Dermis microvascular lymphatic vessel endothelial cell (primary cell): ENCODE measurements around the gene PRDM16. TPM values are rescaled to one million over a fixed set of nuclear protein-coding genes. Genes with fewer than 3 reads are reported as not detected.
"Not testable (repeated sequence)": the region's sequence is repeated elsewhere in the genome, so short reads cannot be mapped to it uniquely, and the experiment has no call there.

Experiments
- DNase-seq, 2 donors: peaks; one replicate each; pipeline versions ENCODE4 v3.0.0 to v3.0.0-alpha.2; 2010; ENCODE audit warnings: low read depth in 2 of 2
- total RNA-seq: library from RNA; depleted of rRNA; stranded (reverse); fragments of >200 nt; gene quantifications from 2 replicates; pipeline ENCODE4 v1.2.1, GENCODE V29; 2014

The PRDM16 gene
- total RNA-seq, 1 donor from 2014 or later: not detected

DNA sequence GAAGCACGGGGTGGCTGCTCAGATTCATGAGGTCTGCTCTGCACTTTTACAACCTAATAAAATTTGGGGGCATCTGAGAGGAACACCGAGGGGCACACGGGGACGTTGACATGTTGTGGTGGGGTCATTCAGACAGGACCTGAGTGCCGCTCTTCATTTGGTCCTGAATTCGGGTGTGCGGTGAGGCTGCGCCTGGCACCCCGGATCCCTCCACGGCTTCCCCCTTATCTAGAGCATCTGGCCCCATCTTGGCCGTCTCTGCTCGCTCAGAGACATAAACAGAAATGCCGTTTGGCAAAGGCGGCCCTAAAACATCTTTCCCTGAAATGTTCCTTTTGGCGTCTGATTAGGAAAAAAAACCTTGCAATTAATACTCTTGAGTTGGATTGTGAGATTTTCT lies 157.2 kb downstream of the PRDM16 start:
- DNase-seq: no peak

DNA sequence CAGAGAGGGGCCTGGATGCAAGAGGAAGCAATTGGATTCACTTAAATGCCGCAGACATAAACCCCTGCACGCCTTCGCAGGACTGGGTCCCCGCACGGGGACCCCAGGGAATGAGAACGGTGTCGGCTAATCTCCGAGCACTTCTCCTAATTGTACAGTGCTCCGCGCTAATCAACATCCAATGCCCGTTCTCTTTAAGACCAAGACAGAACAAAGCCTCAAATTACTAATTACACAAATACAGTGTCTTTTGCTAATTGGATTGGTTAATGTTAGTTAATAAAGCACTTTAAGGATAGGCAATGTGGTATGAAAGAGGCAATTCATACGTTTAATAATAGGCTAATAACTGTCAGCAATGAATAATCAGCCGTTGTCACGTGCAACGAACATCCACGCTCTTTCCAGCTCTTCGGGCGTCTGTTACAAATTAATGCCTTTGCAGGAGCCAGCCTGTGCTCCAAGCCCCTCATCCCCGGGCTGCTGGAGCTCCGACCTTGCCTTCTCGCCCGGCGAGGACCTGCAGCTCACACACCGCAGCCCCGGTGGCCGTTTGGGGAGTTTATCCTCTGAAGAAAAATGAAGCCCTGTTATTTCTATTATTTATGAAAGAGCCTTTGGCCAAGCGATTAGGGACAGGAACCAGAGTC lies 157.8 kb downstream of the PRDM16 start:
- no peak for DNase-seq

- DNase-seq: no peak
These were observed 158.3 kb downstream of the PRDM16 start for GRCh38 chr1:3227351-3227704.

DNA sequence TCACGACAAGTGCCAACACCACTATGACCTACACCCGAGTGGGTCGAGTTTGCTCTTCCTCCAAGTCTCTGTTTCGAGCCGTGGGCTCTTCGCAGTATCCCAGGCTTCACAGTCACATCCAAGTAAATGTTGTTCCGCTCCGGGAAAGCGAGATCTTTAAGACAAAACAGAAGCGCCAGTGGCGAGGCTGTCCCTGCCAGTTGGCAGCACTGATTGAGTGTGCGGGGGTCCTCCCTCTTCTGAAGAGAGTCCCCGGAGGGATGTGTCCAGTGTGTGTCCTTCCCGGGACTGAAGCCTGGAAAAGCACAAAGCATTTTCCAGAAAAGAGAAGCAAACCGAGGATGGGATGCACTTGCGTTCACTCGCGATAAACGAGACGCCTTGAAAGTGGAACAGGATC lies 158.9 kb downstream of the PRDM16 start:
- no peak for DNase-seq

DNA sequence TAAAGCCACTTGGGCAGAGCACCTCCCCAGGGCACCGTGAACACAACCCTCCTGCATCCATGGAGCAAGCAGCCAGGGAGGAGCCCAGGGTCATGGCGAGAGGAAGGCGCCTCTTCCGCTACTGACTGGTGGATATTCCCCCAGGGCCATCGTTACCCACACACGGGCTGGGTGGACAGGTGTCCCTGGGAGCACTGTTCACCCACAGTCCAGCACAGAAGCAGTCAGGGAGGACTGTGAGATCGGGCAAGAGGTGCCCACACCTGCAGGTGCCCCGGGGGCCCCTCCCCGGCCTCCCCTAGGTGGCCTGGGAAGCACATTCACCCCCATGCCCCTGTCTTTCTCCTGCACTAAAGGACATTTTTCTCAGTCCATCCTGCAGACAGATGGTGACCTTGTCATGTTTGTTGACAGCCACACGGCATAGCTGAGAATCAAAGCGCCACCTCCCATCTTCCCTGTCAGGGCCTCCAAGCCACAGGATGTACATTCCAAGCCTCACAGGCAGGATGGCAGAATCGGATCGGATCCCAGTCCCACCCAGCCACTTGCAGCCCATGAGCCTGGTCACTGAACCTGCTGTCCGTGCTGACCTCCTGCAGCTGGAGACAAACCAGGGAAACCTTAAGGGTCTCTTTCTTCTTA lies 160.2 kb downstream of the PRDM16 start:
- DNase-seq: no peak

DNA sequence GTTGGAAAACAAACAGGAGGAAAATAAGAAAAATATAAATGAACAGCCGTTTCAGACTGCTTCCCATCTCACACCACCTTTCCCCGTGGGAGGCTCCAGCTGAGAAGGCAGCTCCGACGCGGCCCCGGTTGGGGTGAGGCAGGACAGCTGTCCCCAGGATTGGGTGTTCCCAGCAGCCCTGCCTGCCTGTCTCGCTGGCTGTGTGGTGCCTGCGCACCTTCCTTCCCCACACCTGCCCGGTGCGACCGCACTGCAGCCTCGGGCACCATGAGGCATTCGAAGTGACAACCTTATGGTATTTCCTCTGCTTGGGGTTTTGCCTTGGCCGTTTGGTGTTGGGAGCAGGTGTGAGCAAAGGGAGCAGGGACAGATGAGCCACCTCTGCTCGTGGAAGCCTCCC lies 161.6 kb downstream of the PRDM16 start:
- DNase-seq: no peak

GRCh38 chr1:3231245-3231644 lies 162.2 kb downstream of the PRDM16 start:
- DNase-seq: no peak

- no peak for DNase-seq
These were observed 162.8 kb downstream of the PRDM16 start for GRCh38 chr1:3231826-3232225.

DNA sequence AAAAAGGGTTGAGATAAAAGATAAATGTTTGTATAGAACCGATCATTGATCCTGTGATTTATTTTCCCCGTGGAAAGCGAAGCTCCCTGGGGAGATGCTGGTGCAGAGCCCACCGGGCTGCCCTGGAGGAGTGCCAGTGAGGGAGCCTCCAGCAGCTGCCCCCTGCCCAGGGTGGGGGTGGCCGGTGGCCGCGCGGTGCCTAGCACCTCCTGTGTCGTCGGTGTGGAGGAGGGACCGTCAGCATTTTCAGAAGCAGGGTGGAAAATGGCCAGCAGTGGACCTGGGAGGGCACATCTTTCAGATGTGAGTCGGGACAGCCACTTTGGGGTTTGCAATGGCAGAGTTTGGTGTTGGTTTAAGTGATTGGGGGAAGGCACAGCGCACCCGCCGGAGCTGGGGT lies 164.0 kb downstream of the PRDM16 start:
- no peak for DNase-seq

DNA sequence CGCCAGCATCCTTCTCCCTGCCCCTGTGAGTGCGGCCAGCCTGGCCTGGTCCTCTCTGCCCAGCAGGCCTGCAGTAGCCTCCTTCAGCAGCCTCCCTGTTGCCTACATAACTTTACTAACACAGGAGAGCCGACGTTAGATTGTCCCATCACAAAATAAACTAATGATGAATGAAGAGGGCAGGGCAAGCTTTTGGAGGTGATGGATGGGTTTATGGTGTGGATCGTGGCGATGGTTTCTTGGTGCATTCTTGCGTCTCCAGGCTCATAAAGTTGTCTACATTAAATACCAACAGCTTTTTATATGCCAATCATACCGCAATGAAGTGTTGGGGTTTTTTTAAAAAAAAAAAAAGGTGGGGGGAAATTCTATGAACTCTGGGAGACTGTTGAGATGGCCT lies 164.5 kb downstream of the PRDM16 start:
- DNase-seq: no peak

GRCh38 chr1:3234281-3234680 lies 165.3 kb downstream of the PRDM16 start:
- no peak for DNase-seq

DNA sequence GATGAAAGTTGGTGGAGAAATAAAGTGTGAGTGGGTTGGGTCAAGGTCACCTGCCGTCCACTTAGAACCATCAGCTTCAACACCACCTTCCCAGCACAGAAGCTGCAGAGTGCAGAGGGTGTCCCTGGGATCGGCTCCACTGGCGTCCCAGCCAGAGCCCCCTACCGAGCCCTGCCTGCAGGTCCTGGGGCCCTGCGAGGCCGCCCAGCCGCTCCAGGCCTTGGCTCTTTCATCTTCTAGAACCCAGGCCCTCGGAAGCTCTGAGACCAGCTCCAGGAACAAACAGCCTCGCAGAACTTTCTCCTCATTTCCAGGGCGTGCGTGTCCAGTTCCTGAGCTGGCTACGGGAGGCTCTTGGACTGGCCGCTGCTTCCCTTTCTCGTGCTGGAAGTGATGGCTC lies 166.0 kb downstream of the PRDM16 start:
- DNase-seq: no peak

GRCh38 chr1:3235496-3235895 lies 166.5 kb downstream of the PRDM16 start:
- DNase-seq: no peak

DNA sequence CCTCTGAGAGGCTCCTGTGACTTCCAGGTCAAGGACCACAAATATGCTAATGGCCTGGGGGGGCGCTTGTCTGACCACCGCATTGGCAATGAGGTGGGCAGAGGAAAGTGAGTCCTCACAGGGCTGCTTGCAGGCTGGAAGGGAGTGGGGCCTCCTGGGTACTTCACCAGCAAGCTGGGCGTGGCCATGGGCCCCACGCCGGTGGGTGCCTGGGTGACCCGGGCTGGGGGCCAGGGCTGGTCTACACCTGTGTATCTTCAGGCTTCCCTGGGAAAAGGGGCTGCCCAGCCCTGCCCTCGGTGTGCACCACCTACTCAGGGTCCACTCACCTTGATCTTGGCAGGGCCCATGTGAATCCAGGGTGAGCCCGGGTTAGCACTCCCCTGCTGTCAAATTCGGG lies 167.4 kb downstream of the PRDM16 start:
- DNase-seq: no peak

GRCh38 chr1:3236955-3237354 lies 168.0 kb downstream of the PRDM16 start:
- DNase-seq: no peak

DNA sequence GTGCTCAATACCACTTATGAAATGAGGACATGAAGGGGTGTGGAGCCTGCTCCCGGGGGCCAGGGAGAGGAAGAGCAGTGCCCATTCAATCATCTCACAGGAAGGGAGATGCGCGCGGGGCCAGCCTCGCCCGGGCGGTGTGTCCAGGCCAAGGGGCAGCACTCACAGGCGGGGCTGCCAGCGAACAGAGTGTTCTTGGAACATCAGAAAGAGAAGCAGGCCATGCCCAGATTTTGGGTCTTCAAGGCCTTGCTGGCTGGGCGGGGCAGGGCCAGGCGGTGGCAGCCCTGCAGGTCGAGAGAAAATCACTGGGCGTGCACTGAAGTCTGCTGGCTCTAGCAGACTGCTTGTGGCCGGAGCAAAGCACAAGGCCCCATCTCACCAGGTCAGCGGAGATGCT lies 168.6 kb downstream of the PRDM16 start:
- no peak for DNase-seq

DNA sequence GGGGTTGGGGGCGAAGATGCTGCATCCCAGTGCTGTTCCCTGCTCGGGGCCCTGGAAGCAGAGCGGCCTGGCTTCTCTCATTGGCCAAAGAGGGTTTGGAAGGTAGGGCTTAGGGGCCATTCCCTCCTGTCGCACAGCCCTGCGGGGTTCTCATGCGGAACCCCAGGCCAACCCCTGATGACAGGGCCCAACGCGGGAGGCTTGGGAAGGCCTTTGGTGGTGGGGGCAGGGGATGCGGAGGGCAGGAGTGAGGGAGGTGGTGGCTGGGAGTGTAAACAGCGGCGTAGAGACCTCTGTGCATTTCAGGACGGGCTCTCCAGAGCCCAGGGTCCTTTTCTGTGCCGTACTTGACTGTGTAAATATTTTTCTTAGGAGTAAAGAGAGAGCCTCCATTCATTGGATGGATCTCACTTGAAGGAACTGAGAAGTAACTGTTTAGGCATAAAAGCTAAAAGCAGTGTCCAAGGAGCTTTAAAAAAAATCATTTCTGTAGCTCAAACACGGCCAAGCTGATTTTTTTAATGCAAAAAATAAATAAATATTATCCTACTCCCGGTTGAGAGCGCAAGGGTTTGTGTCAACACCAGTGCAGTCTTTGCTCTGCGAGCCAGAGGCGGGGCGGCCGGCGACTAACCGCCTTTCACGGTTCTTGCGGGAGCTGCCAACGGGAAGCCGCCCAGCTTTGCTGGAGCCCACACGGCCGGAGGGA lies 169.1 kb downstream of the PRDM16 start:
- DNase-seq: no peak

DNA sequence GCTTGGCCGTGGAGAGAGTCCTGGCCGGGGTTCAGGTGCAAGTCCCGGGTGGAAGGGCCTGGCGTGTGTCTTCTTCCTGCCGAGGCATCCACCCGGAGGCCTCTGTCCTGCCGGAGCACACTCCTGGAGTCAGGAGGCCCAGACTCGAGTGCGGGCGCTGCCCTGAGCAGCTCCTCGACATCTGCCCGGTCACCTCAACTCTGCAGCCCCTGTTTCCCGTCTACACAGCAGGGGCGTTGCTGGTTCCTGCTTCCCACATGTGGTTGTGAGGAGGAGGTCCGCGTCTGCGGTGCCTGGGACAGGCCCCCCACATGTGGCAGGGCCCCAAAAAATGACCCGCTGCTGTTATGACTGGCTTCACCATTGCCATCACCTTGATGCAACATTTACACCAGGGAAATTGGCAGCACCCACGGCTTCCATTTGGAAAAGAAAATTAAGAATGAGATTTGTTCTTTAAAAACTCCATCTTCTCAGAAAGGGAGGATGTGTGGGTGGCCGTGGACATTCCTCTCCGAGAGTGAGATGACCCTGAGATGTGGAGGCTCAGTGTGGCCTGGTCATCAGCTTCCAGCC lies 169.8 kb downstream of the PRDM16 start:
- DNase-seq: no peak

GRCh38 chr1:3239991-3240390 lies 171.0 kb downstream of the PRDM16 start:
- not testable (repeated sequence) for DNase-seq

DNA sequence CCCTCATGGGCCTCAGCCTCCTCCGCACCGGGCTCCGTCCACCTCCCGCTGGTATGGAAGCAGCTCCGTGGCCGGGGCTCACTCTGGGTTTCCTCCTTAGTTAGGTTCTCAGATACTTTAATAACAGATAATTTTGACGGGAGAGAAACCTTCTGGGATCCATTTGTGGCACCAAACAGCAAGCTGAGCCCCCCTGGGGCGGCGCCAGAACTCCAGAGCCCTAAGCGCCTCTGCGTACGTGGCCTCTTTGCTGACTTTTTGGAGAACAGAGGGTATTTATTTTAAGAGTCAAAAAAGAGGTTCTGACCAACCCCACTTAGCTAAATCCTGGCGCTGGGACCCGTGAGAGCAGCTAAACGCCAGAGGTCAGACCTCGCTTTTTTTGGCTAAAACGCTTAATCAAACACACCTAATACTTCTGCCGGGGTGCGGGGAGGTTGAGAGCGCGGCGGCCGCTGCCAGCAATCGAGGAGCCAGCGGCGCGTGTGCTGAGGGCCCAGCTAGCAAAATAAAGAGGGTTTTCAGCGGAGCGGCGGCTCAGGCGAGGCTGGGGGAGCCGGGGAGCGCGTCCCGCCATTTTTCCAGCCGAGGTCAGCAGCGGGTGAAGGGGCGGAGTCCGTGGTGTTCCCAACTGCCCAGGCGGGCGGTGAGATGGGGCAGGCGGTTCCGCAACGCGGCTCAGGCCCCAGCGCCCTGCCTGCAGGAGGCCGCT lies 171.7 kb downstream of the PRDM16 start:
- no peak for DNase-seq

DNA sequence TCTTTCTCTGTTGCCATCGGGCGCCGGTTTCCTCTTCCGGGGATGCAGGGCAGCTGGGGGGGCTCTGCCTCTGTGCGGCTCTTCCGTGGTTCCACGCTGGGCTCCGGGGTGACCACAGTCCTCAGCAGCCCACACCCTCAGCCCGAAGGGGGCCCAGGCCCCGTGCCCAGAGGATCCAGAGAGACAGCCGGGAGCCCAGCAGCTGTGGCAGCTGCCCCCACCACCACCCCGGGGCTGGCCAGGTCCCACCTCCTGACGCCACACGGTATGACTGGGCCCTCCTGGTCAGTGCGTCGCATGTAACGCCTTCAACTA lies 172.2 kb downstream of the PRDM16 start:
- DNase-seq: no peak

- no peak for DNase-seq
These were observed 172.8 kb downstream of the PRDM16 start for GRCh38 chr1:3241673-3242407.
